NCI-H460 (cell line): ENCODE results near the gene NAA30. TPM values are rescaled to one million over a fixed set of nuclear protein-coding genes. Genes with fewer than 3 reads are reported as not detected.

ENCODE experiments used
- total RNA-seq: library from RNA; depleted of rRNA; stranded (reverse); fragments of >200 nt; shearing (Covaris generic); gene quantifications from 2 replicates; pipeline ENCODE4 v1.2.3, GENCODE V29; 2014; rRNA removed

Gene NAA30
- total RNA-seq, 1 experiment from 2014 or later = 32.7 TPM

Other genes starting within 250 kb of the NAA30 start
- gene EXOC5, start 121.7 kb upstream of the NAA30 start, total RNA-seq = 37.6 and 46.5 TPM in 2 replicates
- gene AP5M1, start 121.6 kb upstream of the NAA30 start, total RNA-seq = 24.2 and 28.6 TPM in 2 replicates
- gene CCDC198, start 103.3 kb downstream of the NAA30 start, total RNA-seq = not detected in 2 replicates